ENCODE measurements around the gene MPO.

GRCh38 chr17:58328195-58329034 lies 47.7 kb upstream of the MPO start, which contains the start of gene TSPOAP1:
- TF ChIP-seq CTCF (conservative IDR thresholded peaks at IDR 0.05 in 1 of 2, IDR thresholded peaks at IDR 0.05 in 1 of 2; ENCODE audit: low read depth in 1 of 2, low read length in 2 of 2) (no peak), EZH2 (IDR thresholded peaks at IDR 0.05; ENCODE audit: low read length, missing control alignments) (no peak)
